ENCODE data around the gene UNC5B.

UNC5B gene

GRCh38 chr10:71179382-71179781 lies 33.0 kb upstream of the UNC5B start:
- Mint-ChIP-seq H3K9me3 (no peaks in the 10 kb centered on the region), H3K27ac (no peak overlapping the region), H3K4me1 (peaks cover 23% of the 10 kb centered on the region), H3K36me3 (ENCODE audit: low read depth) (no peaks in the 10 kb centered on the region), H3K27me3 (ENCODE audit: low read depth, poor library complexity) (peaks cover 21% of the 10 kb centered on the region), H3K4me3 (no peak overlapping the region)
- no peak for TF ChIP-seq CTCF (IDR thresholded peaks at IDR 0.05)
- DNase-seq, result no peak

GRCh38 chr10:71184421-71184820 lies 27.9 kb upstream of the UNC5B start:
- DNase-seq, result no peak
- Mint-ChIP-seq H3K4me3 (no peak overlapping the region), H3K27me3 (ENCODE audit: low read depth, poor library complexity) (peaks cover 24% of the 10 kb centered on the region), H3K4me1 (no peaks in the 10 kb centered on the region), H3K36me3 (ENCODE audit: low read depth) (no peaks in the 10 kb centered on the region), H3K27ac (no peak overlapping the region), H3K9me3 (no peaks in the 10 kb centered on the region)
- TF ChIP-seq CTCF (IDR thresholded peaks at IDR 0.05), result no peak

- no peaks in the 10 kb centered on the region for H3K9me3 Mint-ChIP-seq
- no peaks in the 10 kb centered on the region for H3K4me1 Mint-ChIP-seq
- no peak overlapping the region for H3K27ac Mint-ChIP-seq
- DNase-seq, result no peak
- no peak overlapping the region for H3K4me3 Mint-ChIP-seq
- peaks cover 24% of the 10 kb centered on the region for H3K27me3 Mint-ChIP-seq (ENCODE audit: low read depth, poor library complexity)
- no peaks in the 10 kb centered on the region for H3K36me3 Mint-ChIP-seq (ENCODE audit: low read depth)
- no peak for TF ChIP-seq CTCF (IDR thresholded peaks at IDR 0.05)
Observed at GRCh38 chr10:71185209-71185608, 27.2 kb upstream of the UNC5B start.

GRCh38 chr10:71187197-71187596 lies 25.2 kb upstream of the UNC5B start:
- peaks cover 20% of the 10 kb centered on the region for H3K27me3 Mint-ChIP-seq (ENCODE audit: low read depth, poor library complexity)
- no peak overlapping the region for H3K27ac Mint-ChIP-seq
- H3K4me1 Mint-ChIP-seq, result peaks cover 9% of the 10 kb centered on the region
- no peaks in the 10 kb centered on the region for H3K9me3 Mint-ChIP-seq
- H3K36me3 Mint-ChIP-seq (ENCODE audit: low read depth), result no peaks in the 10 kb centered on the region
- TF ChIP-seq CTCF (IDR thresholded peaks at IDR 0.05), result no peak
- no peak overlapping the region for H3K4me3 Mint-ChIP-seq
- DNase-seq, result no peak

GRCh38 chr10:71187600-71187999 lies 24.8 kb upstream of the UNC5B start:
- no peak for DNase-seq
- peaks cover 20% of the 10 kb centered on the region for H3K27me3 Mint-ChIP-seq (ENCODE audit: low read depth, poor library complexity)
- H3K9me3 Mint-ChIP-seq, result no peaks in the 10 kb centered on the region
- H3K4me3 Mint-ChIP-seq, result no peak overlapping the region
- peaks cover 9% of the 10 kb centered on the region for H3K4me1 Mint-ChIP-seq
- H3K36me3 Mint-ChIP-seq (ENCODE audit: low read depth), result no peaks in the 10 kb centered on the region
- no peak overlapping the region for H3K27ac Mint-ChIP-seq
- no peak for TF ChIP-seq CTCF (IDR thresholded peaks at IDR 0.05)

GRCh38 chr10:71188201-71188600 lies 24.2 kb upstream of the UNC5B start:
- Mint-ChIP-seq H3K4me3 (no peak overlapping the region), H3K27ac (no peak overlapping the region), H3K27me3 (ENCODE audit: low read depth, poor library complexity) (peaks cover 20% of the 10 kb centered on the region), H3K4me1 (peaks cover 9% of the 10 kb centered on the region), H3K9me3 (no peaks in the 10 kb centered on the region), H3K36me3 (ENCODE audit: low read depth) (no peaks in the 10 kb centered on the region)
- no peak for DNase-seq
- no peak for TF ChIP-seq CTCF (IDR thresholded peaks at IDR 0.05)

Measured in nephron progenitor cell (in vitro differentiated cells).